HL-60 (cell line): ENCODE measurements around the gene ERCC1.

ENCODE experiments used
- DNase-seq, 2 experiments: peaks; one replicate each; pipeline ENCODE4 v3.0.0-alpha.2; 2010 to 2020; ENCODE audit warnings: low read depth in 1 of 2, low spot score in 1 of 2
- H3K27ac ChIP-seq: fragments of 250-450 bp; sonication (Bioruptor Pico); replicated peaks from 2 replicates; pipeline ENCODE4 v1.5.1; 2020; ENCODE audit warnings: mild to moderate bottlenecking, moderate library complexity
- H3K27me3 ChIP-seq: fragments of 250-450 bp; sonication (Bioruptor Pico); 2 replicates; pipeline ENCODE4 v1.5.1; 2021; ENCODE audit warnings: mild to moderate bottlenecking, moderate library complexity; ENCODE audit not compliant: insufficient read depth, poor library complexity, severe bottlenecking
- H3K4me3 ChIP-seq: replicated peaks from 2 replicates; pipeline ENCODE4 v1.5.1; 2011; ENCODE audit warnings: mild to moderate bottlenecking, control low read depth, low read length; ENCODE audit not compliant: insufficient read depth
- CTCF ChIP-seq: IDR thresholded peaks from one replicate; pipeline ENCODE4 v1.5.1; 2011; ENCODE audit warnings: low read length, control low read depth, inconsistent platforms; ENCODE audit not compliant: insufficient read depth
- GABPA ChIP-seq: IDR thresholded peaks from 2 replicates; pipeline ENCODE4 v1.6.1; 2012; ENCODE audit warnings: low read depth
- POLR2AphosphoS5 ChIP-seq: IDR thresholded peaks from 2 replicates; pipeline ENCODE4 v1.6.1; 2012; ENCODE audit warnings: low read depth
- REST ChIP-seq: IDR thresholded peaks from 2 replicates; pipeline ENCODE4 v1.6.1; 2012; ENCODE audit warnings: low read depth; ENCODE audit not compliant: insufficient replicate concordance
- SPI1 ChIP-seq: IDR thresholded peaks from 2 replicates; pipeline ENCODE4 v1.6.1; 2012; ENCODE audit warnings: low read depth, mild to moderate bottlenecking, borderline replicate concordance

The ERCC1 gene

GRCh38 chr19:45418802-45419201 lies 4.9 kb downstream of the ERCC1 start:
- TF ChIP-seq GABPA (0 out of 2 replicates have a peak, but pooled peaks have one; percentile 35), SPI1 (peak; percentile 57), POLR2AphosphoS5 (peak; percentile 62), REST (no peak), CTCF (no peak)
- Histone ChIP-seq H3K4me3 (no peak overlapping the region), H3K27me3 (no peaks in the 10 kb centered on the region), H3K27ac (peak overlapping the region; percentile 73)
- peak in 1 of 2 experiments; percentile 71 for DNase-seq

- DNase-seq: no peak
- no peak overlapping the region for H3K4me3 ChIP-seq
- no peaks in the 10 kb centered on the region for H3K27me3 ChIP-seq
- no peak overlapping the region for H3K27ac ChIP-seq
- TF ChIP-seq SPI1 (no peak), GABPA (no peak), CTCF (no peak), REST (no peak), POLR2AphosphoS5 (no peak)
Measured at GRCh38 chr19:45417151-45417550, 6.6 kb downstream of the ERCC1 start.

GRCh38 chr19:45414468-45414867 lies 9.2 kb downstream of the ERCC1 start:
- Histone ChIP-seq H3K4me3 (no peak overlapping the region), H3K27me3 (no peaks in the 10 kb centered on the region), H3K27ac (no peak overlapping the region)
- no peak for DNase-seq
- TF ChIP-seq GABPA (no peak), REST (no peak), SPI1 (no peak), CTCF (no peak), POLR2AphosphoS5 (no peak)
